Measurements from ENCODE around the gene GGNBP2. TPM values are rescaled to one million over a fixed set of nuclear protein-coding genes. Genes with fewer than 3 reads are reported as not detected.

The GGNBP2 gene
- total RNA-seq, 4 donors from 2014 or later, result 41.6 to 55.8 (median 54.2) TPM

DNA sequence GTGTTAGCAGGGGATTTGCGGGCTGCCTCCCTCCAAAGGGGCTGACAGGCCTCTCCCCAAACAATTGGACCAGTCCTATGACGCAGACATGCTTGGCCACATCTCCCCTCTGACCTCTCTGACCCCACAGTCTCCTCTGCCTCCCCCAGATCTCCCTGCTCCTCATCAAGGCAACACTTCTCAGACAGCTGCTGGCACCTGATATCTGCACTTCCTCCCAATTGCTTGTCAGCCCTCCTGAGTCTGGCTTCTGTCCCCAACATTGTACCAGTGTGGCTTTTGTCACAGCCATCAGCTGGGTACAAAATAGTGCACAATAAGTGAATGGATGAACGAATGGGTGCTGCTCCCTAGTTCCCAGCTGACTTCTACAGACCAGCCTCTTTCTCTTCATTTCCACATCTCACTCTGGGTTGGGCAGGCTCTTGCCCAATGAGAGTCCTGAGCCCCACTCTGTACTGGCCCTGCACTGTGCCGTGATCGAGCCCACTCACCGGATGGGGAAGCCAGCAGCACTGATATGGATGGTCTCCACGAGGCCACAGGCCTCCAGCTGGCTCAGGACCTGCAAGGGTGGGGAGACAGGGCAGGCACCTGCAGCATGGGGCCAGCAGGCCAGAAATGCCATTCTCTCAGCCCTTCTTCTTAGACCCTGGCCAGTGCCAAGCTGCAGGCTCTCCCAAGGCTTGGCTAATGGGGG, 41.1 kb upstream of the GGNBP2 start:
- Histone ChIP-seq H3K4me1 (peaks cover 0 to 4% (median 0%) of the 10 kb centered on the region in 4 donors), H3K4me3 (no peak overlapping the region), H3K36me3 (peaks cover 10 to 89% (median 71%) of the 10 kb centered on the region in 4 donors), H3K27me3 (no peaks in the 10 kb centered on the region), H3K9me3 (no peaks in the 10 kb centered on the region), H3K27ac (replicated peaks in 1 of 4) (no peak overlapping the region)
- 81% methylated on average over 3 of the region's 7 CpGs for WGBS
- no peak for DNase-seq (ENCODE audit: extremely low spot score)
- intact Hi-C loops (cut with DNase I), result no loop called here
- no peak for TF ChIP-seq EP300 (IDR thresholded peaks at IDR 0.05)
- no peak for TF ChIP-seq POLR2A (IDR thresholded peaks at IDR 0.05; ENCODE audit: low read depth)
- no peak for TF ChIP-seq POLR2AphosphoS5 (IDR thresholded peaks at IDR 0.05)
- no peak for TF ChIP-seq CTCF (IDR thresholded peaks at IDR 0.05)

DNA sequence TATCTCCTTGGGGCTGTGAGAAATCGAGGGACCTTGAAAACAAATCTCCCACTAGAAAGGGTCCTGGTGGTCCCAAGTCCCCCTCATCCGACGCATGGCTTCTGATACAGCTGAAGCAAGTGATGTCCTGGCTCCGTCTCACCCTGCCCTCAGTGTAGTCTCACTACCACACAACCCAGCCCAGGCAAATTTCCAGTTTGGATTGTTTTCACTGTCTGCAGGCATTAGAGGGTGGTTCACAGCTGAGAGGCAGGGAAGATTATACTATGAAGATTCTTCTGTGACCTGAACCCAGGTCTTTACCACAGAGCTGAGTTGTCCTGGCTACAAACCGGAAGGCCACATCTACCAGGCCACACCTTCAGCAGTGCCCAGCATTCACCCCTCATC, 40.6 kb upstream of the GGNBP2 start:
- Histone ChIP-seq H3K36me3 (peaks cover 10 to 89% (median 71%) of the 10 kb centered on the region in 4 donors), H3K9me3 (no peaks in the 10 kb centered on the region), H3K27ac (replicated peaks in 1 of 4) (no peak overlapping the region), H3K4me1 (no peaks in the 10 kb centered on the region), H3K27me3 (no peaks in the 10 kb centered on the region), H3K4me3 (no peak overlapping the region)
- no peak for DNase-seq (ENCODE audit: extremely low spot score)
- intact Hi-C loops (cut with DNase I), result no loop called here
- no peak for TF ChIP-seq POLR2A (IDR thresholded peaks at IDR 0.05; ENCODE audit: low read depth)
- TF ChIP-seq CTCF (IDR thresholded peaks at IDR 0.05), result no peak
- TF ChIP-seq EP300 (IDR thresholded peaks at IDR 0.05), result no peak
- TF ChIP-seq POLR2AphosphoS5 (IDR thresholded peaks at IDR 0.05), result no peak
- WGBS, result 100% methylated on average over 4 of the region's 5 CpGs

DNA sequence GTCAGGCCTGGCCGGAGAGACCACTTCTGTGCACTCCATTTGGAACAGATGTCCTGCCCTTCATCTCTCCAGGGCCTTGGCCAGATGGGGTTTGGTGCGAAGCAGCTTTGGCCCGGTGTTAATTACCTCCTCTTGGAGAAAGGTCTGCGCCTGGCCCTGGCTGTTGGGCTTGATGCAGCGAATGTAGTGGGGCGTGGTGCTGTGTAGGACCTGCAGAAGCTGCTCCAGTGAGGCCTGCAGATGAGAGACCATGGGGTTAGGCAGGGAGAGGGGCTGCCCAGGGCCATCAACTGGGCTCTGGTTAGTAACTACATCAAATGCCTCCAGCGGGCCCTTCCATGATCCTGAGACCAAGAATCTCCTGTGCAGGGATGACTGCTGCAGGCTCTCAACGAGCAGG, 39.5 kb upstream of the GGNBP2 start:
- WGBS, result 83% methylated on average over 8 of the region's 8 CpGs
- intact Hi-C loops (cut with DNase I), result no loop called here
- Histone ChIP-seq H3K9me3 (no peaks in the 10 kb centered on the region), H3K27ac (replicated peaks in 1 of 4) (no peak overlapping the region), H3K36me3 (peaks cover 10 to 94% (median 75%) of the 10 kb centered on the region in 4 donors), H3K27me3 (no peaks in the 10 kb centered on the region), H3K4me3 (no peak overlapping the region), H3K4me1 (no peaks in the 10 kb centered on the region)
- no peak for TF ChIP-seq EP300 (IDR thresholded peaks at IDR 0.05)
- no peak for TF ChIP-seq POLR2A (IDR thresholded peaks at IDR 0.05; ENCODE audit: low read depth)
- no peak for TF ChIP-seq CTCF (IDR thresholded peaks at IDR 0.05)
- TF ChIP-seq POLR2AphosphoS5 (IDR thresholded peaks at IDR 0.05), result no peak
- DNase-seq (ENCODE audit: extremely low spot score), result no peak

GRCh38 chr17:36506249-36506826, 38.4 kb upstream of the GGNBP2 start:
- intact Hi-C loops (cut with DNase I), result no loop called here
- H3K27me3 ChIP-seq, result no peaks in the 10 kb centered on the region

More at GRCh38 chr17:36506249-36506826, 38.4 kb upstream of the GGNBP2 start:
- Histone ChIP-seq H3K36me3 (peaks cover 10 to 94% (median 80%) of the 10 kb centered on the region in 4 donors), H3K4me3 (no peak overlapping the region), H3K4me1 (no peaks in the 10 kb centered on the region), H3K9me3 (no peaks in the 10 kb centered on the region), H3K27ac (replicated peaks in 1 of 4) (no peak overlapping the region)
- WGBS, result 81% methylated on average over 6 of the region's 6 CpGs
- no peak for DNase-seq (ENCODE audit: extremely low spot score)
- no peak for TF ChIP-seq CTCF (IDR thresholded peaks at IDR 0.05)
- TF ChIP-seq POLR2AphosphoS5 (IDR thresholded peaks at IDR 0.05), result no peak
- TF ChIP-seq POLR2A (IDR thresholded peaks at IDR 0.05; ENCODE audit: low read depth), result no peak
- no peak for TF ChIP-seq EP300 (IDR thresholded peaks at IDR 0.05)

Data from esophagus muscularis mucosa (tissue), 4 donors.